A673 (cell line): ENCODE data around the gene NEMP1.

Experiments
- CTCF ChIP-seq: fragments of 300-800, 200-600 bp; sonication (generic); conservative IDR thresholded peaks from 2 replicates; pipeline ENCODE4 v1.5.1; 2017; ENCODE audit warnings: low read depth, mild to moderate bottlenecking, antibody characterized with exemption, low read length, moderate library complexity, mixed read lengths
- EZH2 ChIP-seq: fragments of 200-600 bp; sonication (generic); IDR thresholded peaks from 2 replicates; pipeline ENCODE4 v1.6.1; 2017; ENCODE audit warnings: borderline replicate concordance, low read depth, mild to moderate bottlenecking, mixed read lengths, antibody characterized with exemption, low read length; ENCODE audit not compliant: poor library complexity, severe bottlenecking

- TF ChIP-seq CTCF (no peak), EZH2 (no peak)
Measured at GRCh38 chr12:57091638-57092528, 13.3 kb upstream of the NEMP1 start.
